ENCODE measurements around the gene DUSP2.

DNA sequence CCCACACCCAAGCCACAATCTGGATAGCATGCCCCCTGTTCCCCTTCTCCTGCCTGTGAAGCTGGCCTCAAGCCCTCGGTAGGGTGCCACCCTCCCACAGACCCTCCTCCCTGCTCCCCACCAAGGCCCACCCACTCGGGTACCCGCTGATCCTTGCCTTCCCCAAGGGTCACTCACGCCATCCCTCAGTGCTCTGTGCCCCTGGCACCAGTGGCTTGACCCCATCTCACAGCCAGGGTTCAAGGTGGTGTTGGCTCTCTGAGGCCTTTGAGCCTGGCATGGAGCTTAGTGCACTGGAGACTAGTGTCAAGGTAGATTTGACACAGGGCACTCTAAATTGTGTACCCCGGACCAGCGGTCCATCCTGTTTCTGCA, 40.8 kb downstream of the DUSP2 start:
- TF ChIP-seq POLR2A (IDR thresholded peaks at IDR 0.05): no peak
- TF ChIP-seq, protein P1, sequence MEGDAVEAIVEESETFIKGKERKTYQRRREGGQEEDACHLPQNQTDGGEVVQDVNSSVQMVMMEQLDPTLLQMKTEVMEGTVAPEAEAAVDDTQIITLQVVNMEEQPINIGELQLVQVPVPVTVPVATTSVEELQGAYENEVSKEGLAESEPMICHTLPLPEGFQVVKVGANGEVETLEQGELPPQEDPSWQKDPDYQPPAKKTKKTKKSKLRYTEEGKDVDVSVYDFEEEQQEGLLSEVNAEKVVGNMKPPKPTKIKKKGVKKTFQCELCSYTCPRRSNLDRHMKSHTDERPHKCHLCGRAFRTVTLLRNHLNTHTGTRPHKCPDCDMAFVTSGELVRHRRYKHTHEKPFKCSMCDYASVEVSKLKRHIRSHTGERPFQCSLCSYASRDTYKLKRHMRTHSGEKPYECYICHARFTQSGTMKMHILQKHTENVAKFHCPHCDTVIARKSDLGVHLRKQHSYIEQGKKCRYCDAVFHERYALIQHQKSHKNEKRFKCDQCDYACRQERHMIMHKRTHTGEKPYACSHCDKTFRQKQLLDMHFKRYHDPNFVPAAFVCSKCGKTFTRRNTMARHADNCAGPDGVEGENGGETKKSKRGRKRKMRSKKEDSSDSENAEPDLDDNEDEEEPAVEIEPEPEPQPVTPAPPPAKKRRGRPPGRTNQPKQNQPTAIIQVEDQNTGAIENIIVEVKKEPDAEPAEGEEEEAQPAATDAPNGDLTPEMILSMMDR (IDR thresholded peaks at IDR 0.05): no peak
